Breast epithelium (tissue), 4 donors: ENCODE results near the gene HNF4A. TPM values are rescaled to one million over a fixed set of nuclear protein-coding genes. Genes with fewer than 3 reads are reported as not detected.
"Not testable (repeated sequence)": the region's sequence is repeated elsewhere in the genome, so short reads cannot be mapped to it uniquely, and the experiment has no call there.

Source experiments
- DNase-seq, 2 donors: peaks; one replicate each; pipeline ENCODE4 v3.0.0-alpha.2; 2019; ENCODE audit warnings: low spot score in 2 of 2
- H3K27ac ChIP-seq, 2 donors: fragments of 200-600 bp; sonication (generic) in 1 of 2; one replicate each; pipeline ENCODE4 v1.5.1; 2016 to 2019; ENCODE audit warnings: mild to moderate bottlenecking in 1 of 2
- H3K27me3 ChIP-seq, 2 donors: fragments of 200-600 bp; sonication (generic) in 1 of 2; one replicate each; pipeline versions ENCODE4 v1.5.1 to v1.6.0; 2017 to 2019; ENCODE audit warnings: control low read depth in 1 of 2, mild to moderate bottlenecking in 1 of 2
- H3K36me3 ChIP-seq: fragments of 200-600 bp; one replicate; pipeline ENCODE4 v1.5.1; 2019
- H3K4me1 ChIP-seq, 2 donors: fragments of 200-600 bp; sonication (generic); one replicate each; pipeline ENCODE4 v1.5.1; 2016 to 2019; ENCODE audit warnings: control low read depth in 1 of 2
- H3K4me3 ChIP-seq, 3 donors: fragments of 200-600 bp; sonication (generic); 1 replicate in 2 of 3; 2 replicates in 1 of 3; pipeline ENCODE4 v1.5.1; 2016 to 2019; ENCODE audit warnings: mild to moderate bottlenecking in 3 of 3, moderate library complexity in 2 of 3
- H3K9me3 ChIP-seq, 2 donors: fragments of 200-600 bp; sonication (generic) in 1 of 2; one replicate each; pipeline ENCODE4 v1.5.1; 2016 to 2019; ENCODE audit warnings: control low read depth in 1 of 2
- POLR2A ChIP-seq: fragments of 450-650 bp; IDR thresholded peaks from one replicate; pipeline ENCODE4 v1.6.1; 2016; ENCODE audit warnings: antibody characterized with exemption, mild to moderate bottlenecking, moderate library complexity
- POLR2AphosphoS5 ChIP-seq, 3 donors: sonication (generic); formaldehyde crosslinking; IDR thresholded peaks; one replicate each; pipeline ENCODE4 v1.6.1; 2017; ENCODE audit warnings: antibody characterized with exemption in 3 of 3
- intact Hi-C: fragments of 100-400 bp; cut with DNase I; formaldehyde crosslinking; loops from one replicate; pipeline ENCODE4 v1.15.1; 2023; ENCODE audit warnings: low total_unique reads
- total RNA-seq, 3 donors: library from RNA; depleted of rRNA; stranded (reverse); fragments of >200 nt; gene quantifications; one replicate each; pipeline ENCODE4 v1.1.0, GENCODE V29; 2016
- TF ChIP-seq, protein P1 (sequence below), 3 donors: fragments of 450-650 bp; IDR thresholded peaks; one replicate each; pipeline ENCODE4 v1.5.1; 2016 to 2017; ENCODE audit warnings: antibody characterized with exemption in 3 of 3, mild to moderate bottlenecking in 3 of 3, moderate library complexity in 3 of 3

Gene HNF4A
- total RNA-seq, 3 donors from 2014 or later, result 1.6 TPM; not detected in 2

DNA sequence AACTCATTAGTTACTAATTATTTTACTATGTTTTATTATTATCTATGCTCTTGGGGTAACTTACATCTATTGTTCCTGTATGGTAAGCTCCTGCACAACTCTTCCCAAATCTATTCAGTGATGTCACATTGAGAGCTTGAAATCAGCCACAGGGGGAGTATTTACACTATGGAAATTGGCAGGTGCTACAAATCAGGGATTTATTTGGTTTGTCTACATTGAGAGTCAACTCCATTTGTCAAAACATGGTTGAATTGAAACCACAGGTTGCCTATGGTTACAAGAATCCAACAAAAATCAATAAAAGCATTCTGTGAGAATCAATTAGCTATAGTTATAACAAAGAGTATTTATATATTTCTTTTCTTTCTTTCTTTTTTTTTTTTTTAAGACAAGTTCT is 40.6 kb upstream of the HNF4A start:
- DNase-seq, result no peak
- H3K9me3 ChIP-seq, result no peaks in the 10 kb centered on the region
- peaks cover 4 to 8% of the 10 kb centered on the region in 2 donors for H3K4me1 ChIP-seq
- H3K27ac ChIP-seq, result no peak overlapping the region
- H3K36me3 ChIP-seq, result no peaks in the 10 kb centered on the region
- TF ChIP-seq POLR2A (no peak), POLR2AphosphoS5 (IDR thresholded peaks at IDR 0.05) (no peak)
- TF ChIP-seq, protein P1, sequence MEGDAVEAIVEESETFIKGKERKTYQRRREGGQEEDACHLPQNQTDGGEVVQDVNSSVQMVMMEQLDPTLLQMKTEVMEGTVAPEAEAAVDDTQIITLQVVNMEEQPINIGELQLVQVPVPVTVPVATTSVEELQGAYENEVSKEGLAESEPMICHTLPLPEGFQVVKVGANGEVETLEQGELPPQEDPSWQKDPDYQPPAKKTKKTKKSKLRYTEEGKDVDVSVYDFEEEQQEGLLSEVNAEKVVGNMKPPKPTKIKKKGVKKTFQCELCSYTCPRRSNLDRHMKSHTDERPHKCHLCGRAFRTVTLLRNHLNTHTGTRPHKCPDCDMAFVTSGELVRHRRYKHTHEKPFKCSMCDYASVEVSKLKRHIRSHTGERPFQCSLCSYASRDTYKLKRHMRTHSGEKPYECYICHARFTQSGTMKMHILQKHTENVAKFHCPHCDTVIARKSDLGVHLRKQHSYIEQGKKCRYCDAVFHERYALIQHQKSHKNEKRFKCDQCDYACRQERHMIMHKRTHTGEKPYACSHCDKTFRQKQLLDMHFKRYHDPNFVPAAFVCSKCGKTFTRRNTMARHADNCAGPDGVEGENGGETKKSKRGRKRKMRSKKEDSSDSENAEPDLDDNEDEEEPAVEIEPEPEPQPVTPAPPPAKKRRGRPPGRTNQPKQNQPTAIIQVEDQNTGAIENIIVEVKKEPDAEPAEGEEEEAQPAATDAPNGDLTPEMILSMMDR (IDR thresholded peaks at IDR 0.05), result no peak
- no peaks in the 10 kb centered on the region for H3K27me3 ChIP-seq
- no peak overlapping the region for H3K4me3 ChIP-seq
- intact Hi-C loops, result loop anchor here (5.0 kb wide), 1 partner anchor 98 kb away; no protein-coding TSS in a partner anchor

DNA sequence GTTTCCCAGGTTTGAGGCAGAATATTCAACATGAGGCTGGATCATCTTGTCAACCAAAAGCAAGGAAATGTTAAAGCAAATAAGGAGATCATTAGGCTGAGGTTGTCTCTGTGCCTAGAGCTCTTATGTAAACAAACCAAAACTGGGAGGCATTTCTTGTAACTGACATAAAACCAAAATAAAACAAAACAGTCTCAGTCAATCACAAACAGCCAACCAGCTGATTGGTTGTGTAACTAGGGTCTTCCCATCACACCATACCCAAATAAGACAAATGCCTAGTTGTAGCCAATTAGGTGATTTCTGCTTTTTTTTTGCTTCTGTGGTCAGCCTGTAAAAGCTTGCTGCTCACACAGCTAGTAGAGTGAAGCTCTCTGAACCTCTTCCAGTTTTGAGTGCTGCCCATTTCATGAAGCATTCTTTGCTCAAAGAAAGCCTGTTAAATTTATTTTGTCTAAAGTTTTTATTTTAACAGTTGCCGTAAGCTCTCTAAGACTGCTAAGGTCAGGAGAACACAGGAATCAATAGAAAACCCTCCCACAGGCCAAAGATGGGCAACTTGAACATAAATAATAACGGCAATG is 35.6 kb upstream of the HNF4A start:
- TF ChIP-seq, protein P1 (IDR thresholded peaks at IDR 0.05), result no peak
- TF ChIP-seq POLR2A (no peak), POLR2AphosphoS5 (IDR thresholded peaks at IDR 0.05) (no peak)
- intact Hi-C loops, result no loop called here
- DNase-seq, result no peak

DNA sequence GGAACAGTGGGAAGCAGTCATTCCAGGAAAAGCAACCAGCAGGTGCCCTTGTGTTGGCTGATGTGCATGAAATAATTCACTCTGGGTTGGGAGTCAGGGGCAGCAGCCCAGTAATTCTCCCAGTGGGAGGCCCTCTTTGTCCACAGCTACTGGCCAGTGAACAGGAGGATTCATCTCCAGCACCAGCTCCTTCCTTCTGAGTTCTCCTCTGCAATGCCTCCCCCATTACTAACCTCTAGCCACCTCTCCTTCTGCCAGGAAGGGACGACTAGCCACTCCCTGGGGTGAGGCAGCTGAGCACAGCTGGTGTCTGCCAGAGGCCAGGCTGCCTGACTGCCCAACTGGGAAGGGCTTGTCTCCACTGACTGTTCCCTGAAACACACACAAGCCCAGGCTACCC is 31.2 kb upstream of the HNF4A start:
- H3K27me3 ChIP-seq, result peaks cover 0 to 6% of the 10 kb centered on the region in 2 donors
- no peak overlapping the region for H3K4me3 ChIP-seq
- intact Hi-C loops, result no loop called here
- H3K9me3 ChIP-seq, result no peaks in the 10 kb centered on the region
- H3K27ac ChIP-seq, result no peak overlapping the region
- no peak for DNase-seq
- H3K36me3 ChIP-seq, result no peaks in the 10 kb centered on the region
- H3K4me1 ChIP-seq, result no peaks in the 10 kb centered on the region
- TF ChIP-seq POLR2A (no peak), POLR2AphosphoS5 (IDR thresholded peaks at IDR 0.05) (no peak)
- TF ChIP-seq, protein P1 (IDR thresholded peaks at IDR 0.05), result no peak

More for the DNA sequence above, 35.6 kb upstream of the HNF4A start:
- Histone ChIP-seq H3K9me3 (no peaks in the 10 kb centered on the region), H3K27ac (no peak overlapping the region), H3K4me3 (no peak overlapping the region), H3K4me1 (no peaks in the 10 kb centered on the region), H3K36me3 (no peaks in the 10 kb centered on the region), H3K27me3 (no peaks in the 10 kb centered on the region)

DNA sequence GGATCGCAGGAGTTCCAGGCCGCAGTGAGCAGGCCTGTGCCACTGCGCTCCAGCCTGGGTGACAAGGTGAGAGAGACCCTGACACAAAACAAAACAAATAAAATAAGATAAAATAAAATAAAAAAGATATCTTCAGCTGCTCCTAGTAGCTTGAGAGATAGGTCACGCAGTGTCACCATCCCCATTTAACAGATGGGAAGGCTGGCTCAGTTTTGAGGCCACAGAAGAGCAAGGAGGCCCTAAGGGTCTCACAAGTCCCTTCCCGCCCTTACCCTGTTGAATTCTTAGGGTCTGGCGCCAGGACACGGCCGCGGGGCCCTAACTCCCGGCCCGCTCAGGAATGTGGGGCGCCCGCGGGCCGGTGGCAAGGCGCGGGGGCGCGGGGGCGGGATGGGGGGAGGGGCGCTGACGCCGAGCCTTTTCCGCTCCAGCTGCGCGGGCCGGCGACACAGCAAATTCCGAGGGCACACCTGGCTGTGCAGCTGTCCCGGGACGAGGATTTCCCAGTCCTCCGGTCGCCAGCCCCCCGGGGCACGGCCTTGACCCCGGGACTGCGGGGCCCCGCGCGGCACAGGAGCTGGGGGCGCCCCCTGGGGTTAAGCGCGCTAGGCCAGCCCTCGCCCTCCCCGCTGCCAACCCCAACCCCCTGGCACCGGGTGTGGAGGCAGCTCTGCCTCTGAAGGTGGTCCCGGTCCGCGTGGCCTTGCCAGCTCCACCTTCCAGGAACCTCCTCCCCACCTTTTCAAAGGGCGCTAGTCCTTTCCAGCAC is 28.9 kb upstream of the HNF4A start:
- intact Hi-C loops, result no loop called here
- H3K4me3 ChIP-seq, result peak overlapping the region in 2 of 3 donors; percentile 39 to 55

DNA sequence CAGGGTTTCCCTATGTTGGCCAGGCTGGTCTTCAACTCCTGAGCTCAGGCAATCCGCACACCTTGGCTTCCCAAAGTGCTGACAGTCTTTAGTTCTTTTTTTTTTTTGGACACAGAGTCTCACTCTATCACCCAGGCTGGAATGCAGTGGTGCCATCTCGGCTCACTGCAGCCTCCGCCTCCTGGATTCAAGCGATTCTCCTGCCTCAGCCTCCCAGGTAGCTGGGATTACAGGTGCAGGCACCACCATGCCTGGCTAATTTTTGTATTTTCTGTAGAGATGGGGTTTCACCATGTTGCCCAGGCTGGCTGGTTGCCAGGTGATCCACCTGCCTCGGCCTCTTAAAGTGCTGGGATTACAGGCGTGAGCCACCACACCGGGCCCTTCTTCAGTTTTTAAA is 27.8 kb upstream of the HNF4A start:
- intact Hi-C loops, H3K4me1 ChIP-seq, H3K36me3 ChIP-seq, DNase-seq, H3K4me3 ChIP-seq, H3K27ac ChIP-seq, H3K27me3 ChIP-seq, H3K9me3 ChIP-seq: not testable (repeated sequence)

More for the DNA sequence above, 28.9 kb upstream of the HNF4A start:
- Histone ChIP-seq H3K4me1 (no peaks in the 10 kb centered on the region), H3K27me3 (peaks cover 0 to 6% of the 10 kb centered on the region in 2 donors), H3K36me3 (no peaks in the 10 kb centered on the region), H3K27ac (no peak overlapping the region), H3K9me3 (no peaks in the 10 kb centered on the region)
- DNase-seq, result no peak
- TF ChIP-seq, protein P1 (IDR thresholded peaks at IDR 0.05), result no peak
- TF ChIP-seq POLR2A (no peak), POLR2AphosphoS5 (IDR thresholded peaks at IDR 0.05) (no peak)
